GM23338 (cell line): Measurements from ENCODE around the gene RCCD1. TPM values are rescaled to one million over a fixed set of nuclear protein-coding genes. Genes with fewer than 3 reads are reported as not detected.

Source experiments
- ATAC-seq: fragments of 200-7000 bp; cut with Tn5 transposase; 3 replicates; pipeline ENCODE4 v1.9.1; 2020
- DNase-seq: peaks from one replicate; pipeline ENCODE4 v3.0.0-alpha.2; 2015; ENCODE audit warnings: low spot score
- H2AFZ ChIP-seq: fragments of 200-600 bp; sonication (generic); 2 replicates; pipeline ENCODE4 v1.8.0; 2016; ENCODE audit warnings: antibody characterized with exemption, mild to moderate bottlenecking, moderate library complexity
- H3F3A ChIP-seq: fragments of 200-600 bp; sonication (generic); replicated peaks from 2 replicates; pipeline ENCODE4 v1.8.0; 2017; ENCODE audit warnings: antibody characterized with exemption, mixed run types, low read depth
- H3K27ac ChIP-seq: fragments of 200-600 bp; sonication (generic); 2 replicates; pipeline ENCODE4 v1.6.1; 2016; ENCODE audit warnings: low read depth
- H3K27me3 ChIP-seq: fragments of 200-600 bp; sonication (generic); 2 replicates; pipeline ENCODE4 v1.8.0; 2016; ENCODE audit warnings: mild to moderate bottlenecking, mixed run types, moderate library complexity; ENCODE audit not compliant: insufficient read depth
- H3K36me3 ChIP-seq: fragments of 200-600 bp; sonication (generic); 2 replicates; pipeline ENCODE4 v1.8.0; 2016; ENCODE audit warnings: mild to moderate bottlenecking; ENCODE audit not compliant: insufficient read depth
- H3K4me1 ChIP-seq: fragments of 200-600 bp; sonication (generic); 2 replicates; pipeline ENCODE4 v1.8.0; 2016; ENCODE audit warnings: mild to moderate bottlenecking, moderate library complexity; ENCODE audit not compliant: insufficient read depth
- H3K4me2 ChIP-seq: fragments of 200-600 bp; sonication (generic); 2 replicates; pipeline ENCODE4 v1.7.1; 2017; ENCODE audit warnings: mixed run types
- H3K4me3 ChIP-seq: fragments of 200-600 bp; sonication (generic); 2 replicates; pipeline ENCODE4 v1.6.1; 2016; ENCODE audit warnings: mixed run types
- H3K79me2 ChIP-seq: fragments of 200-600 bp; sonication (generic); replicated peaks from 2 replicates; pipeline ENCODE4 v1.8.0; 2017; ENCODE audit warnings: mild to moderate bottlenecking; ENCODE audit not compliant: insufficient read depth
- H3K9me2 ChIP-seq: fragments of 200-600 bp; sonication (generic); 2 replicates; pipeline ENCODE4 v1.8.0; 2017; ENCODE audit not compliant: insufficient read depth
- H4K20me1 ChIP-seq: fragments of 200-600 bp; sonication (generic); replicated peaks from 2 replicates; pipeline ENCODE4 v1.8.0; 2017; ENCODE audit warnings: mild to moderate bottlenecking; ENCODE audit not compliant: insufficient read depth
- H3K27ac Mint-ChIP-seq: 2 replicates; pipeline ENCODE4 v1.8.0; 2020; ENCODE audit warnings: inconsistent platforms, mild to moderate bottlenecking, moderate library complexity, mixed read lengths
- H3K27me3 Mint-ChIP-seq: 3 replicates; pipeline ENCODE4 v1.8.0; 2022; ENCODE audit warnings: low read depth, mild to moderate bottlenecking, moderate library complexity, mixed read lengths, inconsistent platforms; ENCODE audit not compliant: insufficient read depth, poor library complexity
- H3K36me3 Mint-ChIP-seq: 3 replicates; pipeline ENCODE4 v1.8.0; 2021; ENCODE audit warnings: low read depth, mild to moderate bottlenecking, inconsistent platforms, moderate library complexity, mixed read lengths
- H3K4me1 Mint-ChIP-seq: 3 replicates; pipeline ENCODE4 v1.8.0; 2020; ENCODE audit warnings: mild to moderate bottlenecking, inconsistent platforms, mixed read lengths
- H3K4me3 Mint-ChIP-seq: 3 replicates; pipeline ENCODE4 v1.8.0; 2021; ENCODE audit warnings: moderate library complexity, mild to moderate bottlenecking, inconsistent platforms, mixed read lengths
- H3K9me3 Mint-ChIP-seq: 3 replicates; pipeline ENCODE4 v1.8.0; 2020; ENCODE audit warnings: moderate library complexity, mild to moderate bottlenecking, inconsistent platforms, mixed read lengths
- CREB1 ChIP-seq: fragments of 250-450 bp; sonication (Bioruptor Pico); IDR thresholded peaks from 2 replicates; pipeline ENCODE4 v1.5.0; 2020; ENCODE audit warnings: low read depth, mild to moderate bottlenecking, moderate library complexity
- EZH2 ChIP-seq: fragments of 200-600 bp; sonication (generic); IDR thresholded peaks from one replicate; pipeline ENCODE4 v1.8.0; 2017; ENCODE audit warnings: antibody characterized with exemption, mild to moderate bottlenecking, low read depth; ENCODE audit not compliant: unreplicated experiment
- EZH2phosphoT487 ChIP-seq: fragments of 200-600 bp; sonication (generic); IDR thresholded peaks from one replicate; pipeline ENCODE4 v1.8.1; 2018; ENCODE audit warnings: antibody characterized with exemption; ENCODE audit not compliant: unreplicated experiment
- ZNF114 ChIP-seq: fragments of 250-450 bp; sonication (Bioruptor Pico); IDR thresholded peaks from 2 replicates; pipeline ENCODE4 v1.5.0; 2020; ENCODE audit warnings: mild to moderate bottlenecking, moderate library complexity
- ZNF331 ChIP-seq: fragments of 250-450 bp; sonication (Bioruptor Pico); IDR thresholded peaks from 2 replicates; pipeline ENCODE4 v1.5.0; 2020; ENCODE audit warnings: low read depth, mild to moderate bottlenecking, moderate library complexity
- ZNF462 ChIP-seq: fragments of 250-450 bp; sonication (Bioruptor Pico); IDR thresholded peaks from 2 replicates; pipeline ENCODE4 v1.5.0; 2020; ENCODE audit warnings: mild to moderate bottlenecking, moderate library complexity
- polyA plus RNA-seq: library from polyadenylated mRNA; unstranded; fragments of >200 nt; fragmentation: Nextera tagmentation; extraction: Ambion mirVana; gene quantifications from 2 replicates; pipeline ENCODE4 v1.2.1, GENCODE V29; 2016
- total RNA-seq: library from RNA; depleted of rRNA; stranded (reverse); fragments of >200 nt; shearing (Covaris generic); gene quantifications from 2 replicates; pipeline ENCODE4 v1.2.3, GENCODE V29; 2014

The RCCD1 gene
- total and polyA plus RNA-seq, 2 experiments from 2014 or later = 10.8 to 17.1 TPM

DNA sequence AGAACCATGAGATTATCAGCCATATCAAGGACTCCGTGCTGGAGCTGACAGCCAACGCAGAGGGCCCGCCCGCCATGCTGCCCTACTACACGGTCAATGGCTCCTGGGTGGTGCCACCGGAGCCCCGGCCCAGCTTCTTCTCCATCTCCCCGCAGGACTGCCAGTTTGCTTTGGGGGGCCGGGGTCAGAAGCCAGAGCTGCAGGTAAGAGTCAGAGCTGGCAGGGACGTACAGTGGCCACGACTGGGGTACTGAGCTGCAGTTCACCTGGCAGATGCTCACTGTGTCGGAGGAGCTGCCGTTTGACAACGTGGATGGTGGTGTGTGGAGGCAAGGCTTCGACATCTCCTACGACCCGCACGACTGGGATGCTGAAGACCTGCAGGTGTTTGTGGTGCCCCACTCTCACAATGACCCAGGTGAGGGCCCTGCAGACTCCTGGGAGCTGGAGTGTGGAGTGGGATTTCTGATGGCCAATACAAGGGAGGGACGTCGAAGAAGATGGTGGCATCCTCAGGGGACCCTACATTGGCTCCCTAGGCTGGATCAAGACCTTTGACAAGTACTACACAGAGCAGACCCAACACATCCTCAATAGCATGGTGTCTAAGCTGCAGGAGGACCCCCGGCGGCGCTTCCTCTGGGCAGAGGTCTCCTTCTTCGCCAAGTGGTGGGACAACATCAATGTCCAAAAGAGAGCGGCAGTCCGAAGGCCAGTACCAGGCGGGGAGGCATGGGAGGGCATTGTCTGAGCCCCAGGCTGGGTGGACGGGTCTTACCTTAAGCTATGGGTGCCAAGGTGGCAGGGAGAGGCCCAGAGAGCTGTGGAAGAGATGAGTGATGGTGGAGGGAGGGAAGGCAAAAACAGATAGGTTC lies 49.1 kb upstream of the RCCD1 start (continued):
- TF ChIP-seq ZNF462 (CRISPR knock-in tag) = no peak

DNA sequence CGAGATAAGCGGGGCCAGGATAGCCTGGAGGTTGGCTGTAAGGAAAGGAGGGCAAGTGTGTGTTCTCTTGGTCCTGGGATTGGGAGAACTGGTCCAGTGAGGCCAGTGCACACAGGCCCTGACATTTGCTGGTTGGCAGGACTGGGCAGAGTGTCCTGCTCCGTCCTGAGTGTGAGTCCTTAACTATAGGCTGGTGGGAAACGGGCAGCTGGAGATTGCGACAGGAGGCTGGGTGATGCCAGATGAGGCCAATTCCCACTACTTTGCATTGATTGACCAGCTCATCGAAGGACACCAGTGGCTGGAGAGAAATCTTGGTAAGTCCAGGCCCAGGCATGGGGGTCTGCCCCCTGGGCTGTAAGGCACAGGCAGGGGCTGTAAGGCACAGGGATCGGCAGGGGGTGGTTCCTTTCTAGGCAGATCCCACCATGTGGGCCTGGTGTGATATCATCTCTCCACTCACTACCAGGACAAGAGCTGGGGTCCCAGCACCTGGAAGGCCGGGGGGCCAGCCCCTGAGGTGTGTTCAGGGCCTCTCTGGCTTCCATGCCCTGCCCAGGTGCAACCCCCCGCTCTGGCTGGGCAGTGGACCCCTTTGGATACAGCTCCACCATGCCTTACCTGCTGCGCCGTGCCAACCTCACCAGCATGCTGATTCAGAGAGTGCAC lies 48.4 kb upstream of the RCCD1 start:
- Histone ChIP-seq H3K9me2 (no peaks in the 10 kb centered on the region), H3K36me3 (no peaks in the 10 kb centered on the region), H2AFZ (no peak overlapping the region), H3K4me2 (no peak overlapping the region), H4K20me1 (no peaks in the 10 kb centered on the region), H3K4me1 (peaks cover 18% of the 10 kb centered on the region), H3K79me2 (no peaks in the 10 kb centered on the region), H3F3A (peaks cover 15% of the 10 kb centered on the region), H3K27me3 (peaks cover 20% of the 10 kb centered on the region), H3K27ac (no peak overlapping the region), H3K4me3 (no peak overlapping the region)
- H3K4me3 Mint-ChIP-seq = no peak overlapping the region
- no peak for TF ChIP-seq EZH2phosphoT487
- TF ChIP-seq ZNF462 (CRISPR knock-in tag) = no peak
- TF ChIP-seq CREB1 (CRISPR knock-in tag) = no peak
- TF ChIP-seq ZNF114 (CRISPR knock-in tag) = no peak
- TF ChIP-seq EZH2 = no peak
- TF ChIP-seq ZNF331 (CRISPR knock-in tag) = no peak
- no peaks in the 10 kb centered on the region; the same call in 2 of the 3 replicates for H3K9me3 Mint-ChIP-seq
- H3K27ac Mint-ChIP-seq = no peak overlapping the region; the same call in 1 of the 2 replicates
- H3K27me3 Mint-ChIP-seq = peaks cover 21% of the 10 kb centered on the region
- ATAC-seq (no peak), DNase-seq (no peak)
- H3K36me3 Mint-ChIP-seq = peaks cover 11% of the 10 kb centered on the region
- H3K4me1 Mint-ChIP-seq = peaks cover 11% of the 10 kb centered on the region
